Bronchial epithelial cell (primary cell): ENCODE data around the gene RXRG. TPM values are rescaled to one million over a fixed set of nuclear protein-coding genes. Genes with fewer than 3 reads are reported as not detected.

Source experiments
- DNase-seq: peaks from one replicate; pipeline ENCODE4 v3.0.0-alpha.2; 2010; ENCODE audit warnings: low read depth
- FAIRE-seq: peaks from 2 replicates; lab custom pipeline; 2011; peaks lifted over from hg19 to GRCh38; lab: Jason Lieb, UNC
- H3K27me3 ChIP-seq: 2 replicates; pipeline ENCODE4 v1.5.1; 2011; ENCODE audit warnings: low read length; ENCODE audit not compliant: control insufficient read depth, insufficient read depth
- H3K36me3 ChIP-seq: 2 replicates; pipeline ENCODE4 v1.5.1; 2011; ENCODE audit warnings: low read length; ENCODE audit not compliant: control insufficient read depth, insufficient read depth
- H3K4me3 ChIP-seq: 2 replicates; pipeline ENCODE4 v1.5.1; 2011; ENCODE audit warnings: mild to moderate bottlenecking, low read depth, low read length, control low read depth
- CTCF ChIP-seq: IDR thresholded peaks from 2 replicates; pipeline ENCODE4 v1.5.1; 2011; ENCODE audit warnings: mild to moderate bottlenecking, moderate library complexity, low read length, control low read depth, inconsistent platforms; ENCODE audit not compliant: insufficient read depth, severe bottlenecking
- total RNA-seq: library from RNA; depleted of rRNA; stranded (reverse); fragments of >200 nt; gene quantifications from 2 replicates; pipeline ENCODE4 v1.2.1, GENCODE V29; 2014

RXRG gene
- total RNA-seq, 1 donor from 2014 or later: not detected

- Histone ChIP-seq H3K36me3 (no peaks in the 10 kb centered on the region), H3K4me3 (no peak overlapping the region), H3K27me3 (no peaks in the 10 kb centered on the region)
- no peak for DNase-seq
- FAIRE-seq: no peak
- TF ChIP-seq CTCF: no peak
Observed at GRCh38 chr1:165381745-165382505, 63.0 kb downstream of the RXRG start.

- DNase-seq (no peak), FAIRE-seq (no peak)
- no peak overlapping the region for H3K4me3 ChIP-seq
- no peak for TF ChIP-seq CTCF
- no peaks in the 10 kb centered on the region for H3K27me3 ChIP-seq
- no peaks in the 10 kb centered on the region for H3K36me3 ChIP-seq
Observed at GRCh38 chr1:165376811-165377311, 68.1 kb downstream of the RXRG start.

GRCh38 chr1:165376041-165376810, 68.7 kb downstream of the RXRG start:
- no peaks in the 10 kb centered on the region for H3K36me3 ChIP-seq
- FAIRE-seq (no peak), DNase-seq (peak; percentile 69)
- H3K27me3 ChIP-seq: no peaks in the 10 kb centered on the region
- H3K4me3 ChIP-seq: no peak overlapping the region
- TF ChIP-seq CTCF: no peak

GRCh38 chr1:165375623-165376022, 69.3 kb downstream of the RXRG start:
- H3K36me3 ChIP-seq: no peaks in the 10 kb centered on the region
- TF ChIP-seq CTCF: no peak
- no peak for DNase-seq
- no peak overlapping the region for H3K4me3 ChIP-seq
- no peak for FAIRE-seq
- H3K27me3 ChIP-seq: no peaks in the 10 kb centered on the region

GRCh38 chr1:165371588-165372225, 73.2 kb downstream of the RXRG start:
- TF ChIP-seq CTCF: no peak
- no peak for DNase-seq
- Histone ChIP-seq H3K27me3 (peaks cover 4% of the 10 kb centered on the region), H3K4me3 (no peak overlapping the region), H3K36me3 (no peaks in the 10 kb centered on the region)
- no peak for FAIRE-seq
